Keratinocyte (primary cell): Measurements from ENCODE around the gene DCDC2. TPM values are rescaled to one million over a fixed set of nuclear protein-coding genes. Genes with fewer than 3 reads are reported as not detected.
"Not testable (repeated sequence)": the region's sequence is repeated elsewhere in the genome, so short reads cannot be mapped to it uniquely, and the experiment has no call there.

Experiments
- DNase-seq: peaks from one replicate; pipeline ENCODE4 v3.0.0-alpha.2; 2011; ENCODE audit warnings: low read depth, missing footprints, low spot score
- FAIRE-seq: peaks from 2 replicates; lab custom pipeline; 2011; peaks lifted over from hg19 to GRCh38; lab: Jason Lieb, UNC
- H2AFZ ChIP-seq: 2 replicates; pipeline ENCODE4 v1.6.0; 2012; ENCODE audit warnings: low read length, control low read depth, inconsistent platforms; ENCODE audit not compliant: control insufficient read depth
- H3K27ac ChIP-seq: 2 replicates; pipeline ENCODE4 v1.5.1; 2011; ENCODE audit warnings: low read length; ENCODE audit not compliant: control insufficient read depth, insufficient read depth
- H3K27me3 ChIP-seq: 3 replicates; pipeline ENCODE4 v1.6.0; 2011; ENCODE audit warnings: low read length; ENCODE audit not compliant: control insufficient read depth, insufficient read depth; ENCODE audit errors: extremely low read depth
- H3K36me3 ChIP-seq, 2 experiments: 2 replicates in 1 of 2; 3 replicates in 1 of 2; pipeline ENCODE4 v1.5.1; 2011; ENCODE audit warnings: low read length in 2 of 2, mild to moderate bottlenecking in 1 of 2; ENCODE audit not compliant: control insufficient read depth in 2 of 2, insufficient read depth in 2 of 2; ENCODE audit errors: extremely low read depth in 1 of 2
- H3K4me1 ChIP-seq: 3 replicates; pipeline ENCODE4 v1.5.1; 2011; ENCODE audit warnings: low read length; ENCODE audit not compliant: control insufficient read depth, insufficient read depth; ENCODE audit errors: extremely low read depth
- H3K4me2 ChIP-seq: 3 replicates; pipeline ENCODE4 v1.6.0; 2011; ENCODE audit warnings: low read depth, low read length; ENCODE audit not compliant: control insufficient read depth, insufficient read depth; ENCODE audit errors: extremely low read depth
- H3K4me3 ChIP-seq, 3 experiments: fragments of 200-600 bp in 1 of 3; sonication (generic) in 1 of 3; 2 replicates in 2 of 3; 3 replicates in 1 of 3; pipeline ENCODE4 v1.5.1; 2011 to 2016; ENCODE audit warnings: low read length in 3 of 3, mild to moderate bottlenecking in 3 of 3, control low read depth in 2 of 3, inconsistent platforms in 1 of 3, low read depth in 1 of 3, mixed read lengths in 1 of 3, mixed run types in 1 of 3, moderate library complexity in 1 of 3; ENCODE audit not compliant: control insufficient read depth in 2 of 3, insufficient read depth in 2 of 3; ENCODE audit errors: extremely low read depth in 1 of 3
- H3K79me2 ChIP-seq: 2 replicates; pipeline ENCODE4 v1.6.0; 2012; ENCODE audit warnings: low read length; ENCODE audit not compliant: control insufficient read depth, insufficient read depth
- H3K9ac ChIP-seq: 3 replicates; pipeline ENCODE4 v1.6.0; 2011; ENCODE audit warnings: low read length; ENCODE audit not compliant: control insufficient read depth, insufficient read depth; ENCODE audit errors: extremely low read depth
- H3K9me1 ChIP-seq: 3 replicates; pipeline ENCODE4 v1.6.0; 2011; ENCODE audit warnings: low read length; ENCODE audit not compliant: control insufficient read depth, insufficient read depth; ENCODE audit errors: extremely low read depth
- H3K9me3 ChIP-seq: 2 replicates; pipeline ENCODE4 v1.5.1; 2012; ENCODE audit warnings: low read depth, low read length; ENCODE audit not compliant: control insufficient read depth
- H4K20me1 ChIP-seq: 3 replicates; pipeline ENCODE4 v1.6.0; 2011; ENCODE audit warnings: low read length; ENCODE audit not compliant: control insufficient read depth, insufficient read depth; ENCODE audit errors: extremely low read depth
- EZH2 ChIP-seq: IDR thresholded peaks from one replicate; pipeline ENCODE4 v1.6.1; 2012; ENCODE audit warnings: inconsistent platforms, mild to moderate bottlenecking, low read length, moderate library complexity
- dilution Hi-C: fragments of 300-500 bp; cut with MboI; formaldehyde crosslinking; loops from one replicate; pipeline ENCODE4 v1.7.0; 2020; ENCODE audit warnings: low sequenced_read_pairs; ENCODE audit not compliant: extremely low pct_ligation_motif_present
- polyA plus RNA-seq, 5 experiments: library from polyadenylated mRNA; depleted of rRNA in 3 of 5; stranded (reverse) in 3 of 5; stranded (forward) in 1 of 5; unstranded in 1 of 5; fragments of >200 nt; gene quantifications; 1 replicate in 1 of 5; 2 replicates in 3 of 5; 3 replicates in 1 of 5; pipeline versions ENCODE4 v1.2.1 to v1.2.3, GENCODE V29; 2011 to 2012; ENCODE audit warnings: missing spikeins in 2 of 5, low read depth in 1 of 5, low replicate concordance in 1 of 5
- TF ChIP-seq, protein P1 (sequence below), 3 experiments: IDR thresholded peaks in 1 of 3; conservative IDR thresholded peaks in 1 of 3; optimal IDR thresholded peaks in 1 of 3; 2 replicates in 2 of 3; 3 replicates in 1 of 3; pipeline versions ENCODE3 to v1.5.1; 2011; ENCODE audit warnings: low read length in 3 of 3, mild to moderate bottlenecking in 3 of 3, moderate library complexity in 2 of 3, control low read depth in 1 of 3, inconsistent platforms in 1 of 3; ENCODE audit not compliant: insufficient read depth in 2 of 3; ENCODE audit errors: extremely low read depth in 1 of 3

The DCDC2 gene
- polyA plus RNA-seq, 1 donor (not counting 4 experiments of a cell fraction or from before 2014, with no cell fraction given) = 0.10 TPM

GRCh38 chr6:24240943-24241342 is 116.9 kb downstream of the DCDC2 start:
- H3K9me3 ChIP-seq = no peaks in the 10 kb centered on the region
- no peak overlapping the region for H2AFZ ChIP-seq
- no peaks in the 10 kb centered on the region for H3K79me2 ChIP-seq
- dilution Hi-C loops = no loop called here
- H3K27ac ChIP-seq = no peak overlapping the region
- H3K4me1 ChIP-seq = no peaks in the 10 kb centered on the region
- no peaks in the 10 kb centered on the region for H3K36me3 ChIP-seq
- FAIRE-seq (no peak), DNase-seq (no peak)
- TF ChIP-seq, protein P1, sequence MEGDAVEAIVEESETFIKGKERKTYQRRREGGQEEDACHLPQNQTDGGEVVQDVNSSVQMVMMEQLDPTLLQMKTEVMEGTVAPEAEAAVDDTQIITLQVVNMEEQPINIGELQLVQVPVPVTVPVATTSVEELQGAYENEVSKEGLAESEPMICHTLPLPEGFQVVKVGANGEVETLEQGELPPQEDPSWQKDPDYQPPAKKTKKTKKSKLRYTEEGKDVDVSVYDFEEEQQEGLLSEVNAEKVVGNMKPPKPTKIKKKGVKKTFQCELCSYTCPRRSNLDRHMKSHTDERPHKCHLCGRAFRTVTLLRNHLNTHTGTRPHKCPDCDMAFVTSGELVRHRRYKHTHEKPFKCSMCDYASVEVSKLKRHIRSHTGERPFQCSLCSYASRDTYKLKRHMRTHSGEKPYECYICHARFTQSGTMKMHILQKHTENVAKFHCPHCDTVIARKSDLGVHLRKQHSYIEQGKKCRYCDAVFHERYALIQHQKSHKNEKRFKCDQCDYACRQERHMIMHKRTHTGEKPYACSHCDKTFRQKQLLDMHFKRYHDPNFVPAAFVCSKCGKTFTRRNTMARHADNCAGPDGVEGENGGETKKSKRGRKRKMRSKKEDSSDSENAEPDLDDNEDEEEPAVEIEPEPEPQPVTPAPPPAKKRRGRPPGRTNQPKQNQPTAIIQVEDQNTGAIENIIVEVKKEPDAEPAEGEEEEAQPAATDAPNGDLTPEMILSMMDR (optimal IDR thresholded peaks at IDR 0.05 in 1 of 3, IDR thresholded peaks at IDR 0.05 in 1 of 3, conservative IDR thresholded peaks at IDR 0.05 in 1 of 3; ENCODE audit: extremely low read depth in 1 of 3, insufficient read depth in 2 of 3, low read length in 3 of 3) = no peak
- no peak for TF ChIP-seq EZH2
- no peaks in the 10 kb centered on the region for H3K9me1 ChIP-seq
- no peak overlapping the region for H3K4me2 ChIP-seq
- H4K20me1 ChIP-seq = no peaks in the 10 kb centered on the region
- H3K9ac ChIP-seq = no peak overlapping the region
- H3K4me3 ChIP-seq = no peak overlapping the region
- H3K27me3 ChIP-seq = no peaks in the 10 kb centered on the region

DNA sequence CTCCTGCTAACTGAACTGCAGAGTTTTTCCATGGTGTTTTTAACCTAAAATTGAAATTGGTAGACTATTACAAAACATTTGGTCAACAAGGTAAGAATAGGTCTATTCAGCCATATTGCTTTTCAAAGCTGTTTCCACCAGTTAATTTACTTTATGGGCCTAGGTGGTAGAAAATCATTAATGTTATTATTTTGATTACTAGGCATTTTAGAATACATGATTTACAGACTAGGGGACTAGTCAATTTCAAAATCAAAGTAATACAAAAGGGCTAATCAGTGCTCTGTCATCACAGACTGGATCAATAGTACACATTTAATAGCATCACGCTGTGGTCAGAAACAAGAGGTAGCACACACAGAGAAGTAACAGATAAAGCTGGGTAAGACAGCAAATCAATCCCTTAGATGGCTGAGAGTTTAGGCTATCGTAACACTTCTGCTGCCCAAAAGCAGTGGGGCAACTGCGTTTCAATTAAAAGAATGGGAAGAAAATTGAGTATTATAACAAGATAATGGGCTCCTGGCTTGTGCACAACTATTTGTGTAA is 117.4 kb downstream of the DCDC2 start:
- Histone ChIP-seq H4K20me1 (no peaks in the 10 kb centered on the region), H3K9me1 (no peaks in the 10 kb centered on the region), H3K4me1 (no peaks in the 10 kb centered on the region), H3K9me3 (no peaks in the 10 kb centered on the region), H3K9ac (no peak overlapping the region), H3K27ac (no peak overlapping the region), H2AFZ (no peak overlapping the region), H3K4me2 (no peak overlapping the region), H3K79me2 (no peaks in the 10 kb centered on the region), H3K27me3 (no peaks in the 10 kb centered on the region), H3K36me3 (no peaks in the 10 kb centered on the region), H3K4me3 (no peak overlapping the region)
- no peak for FAIRE-seq
- DNase-seq = no peak
- no peak for TF ChIP-seq EZH2
- dilution Hi-C loops = no loop called here

- Histone ChIP-seq H3K27me3 (no peaks in the 10 kb centered on the region), H3K79me2 (no peaks in the 10 kb centered on the region), H3K4me3 (no peak overlapping the region), H3K4me2 (no peak overlapping the region), H3K9ac (no peak overlapping the region), H3K4me1 (no peaks in the 10 kb centered on the region), H3K27ac (no peak overlapping the region), H3K36me3 (no peaks in the 10 kb centered on the region), H3K9me1 (no peaks in the 10 kb centered on the region), H3K9me3 (no peaks in the 10 kb centered on the region), H2AFZ (no peak overlapping the region), H4K20me1 (no peaks in the 10 kb centered on the region)
- FAIRE-seq (no peak), DNase-seq (no peak)
- TF ChIP-seq EZH2 = no peak
- TF ChIP-seq, protein P1 (optimal IDR thresholded peaks at IDR 0.05 in 1 of 3, IDR thresholded peaks at IDR 0.05 in 1 of 3, conservative IDR thresholded peaks at IDR 0.05 in 1 of 3; ENCODE audit: extremely low read depth in 1 of 3, insufficient read depth in 2 of 3, low read length in 3 of 3) = no peak
- dilution Hi-C loops = no loop called here
These were observed 119.2 kb downstream of the DCDC2 start for GRCh38 chr6:24238700-24239099.

- H4K20me1 ChIP-seq, FAIRE-seq, H3K4me3 ChIP-seq, H3K27me3 ChIP-seq, H3K4me1 ChIP-seq, H3K36me3 ChIP-seq, H3K4me2 ChIP-seq, H3K27ac ChIP-seq, dilution Hi-C loops, H3K9ac ChIP-seq, H3K9me1 ChIP-seq, H2AFZ ChIP-seq, H3K79me2 ChIP-seq, H3K9me3 ChIP-seq, DNase-seq: not testable (repeated sequence)
These were observed 121.1 kb downstream of the DCDC2 start for GRCh38 chr6:24236779-24237178.
